ENCODE data around the gene OST4. TPM values are rescaled to one million over a fixed set of nuclear protein-coding genes. Genes with fewer than 3 reads are reported as not detected.

Gene OST4
- total and polyA plus RNA-seq, 12 donors: 174 to 617 (median 402) TPM

- TF ChIP-seq POLR2A (IDR thresholded peaks at IDR 0.05): peak; percentile 60 to 87
- TF ChIP-seq CTCF (IDR thresholded peaks at IDR 0.05): peak; percentile 49 to 99 (median 76)
- Histone ChIP-seq H3K27me3 (no peaks in the 10 kb centered on the region), H3K36me3 (replicated peaks in 1 of 2) (peaks cover 0 to 6% of the 10 kb centered on the region in 2 donors), H3K4me3 (peak overlapping the region in 3 of 4 donors; percentile 23 to 62 (median 39)), H3K9me3 (replicated peaks in 1 of 3) (no peaks in the 10 kb centered on the region), H3K27ac (peak overlapping the region; percentile 57 to 94 (median 92)), H3K4me1 (replicated peaks in 1 of 2) (peaks cover 19 to 36% of the 10 kb centered on the region in 2 donors)
- peak; percentile 91 to 97 (median 94) for DNase-seq
- 0 to 1% (median 1%) methylated on average over 23 to 81 of the region's 81 CpGs; no CpG with 5 or more reads in 1 of the 4 donors for WGBS, 4 donors
- intact Hi-C loops (cut with DNase I): loop anchor here (10.0 kb wide), 2 partner anchors 51 to 121 kb away; partner anchors contain the start of gene TMEM214 (in 1 of the 2)
Observed at GRCh38 chr2:27086090-27086723, 14.8 kb upstream of the OST4 start.

- peak; percentile 78 to 90 (median 84) for DNase-seq
- 1 to 8% (median 3%) methylated on average over 24 to 38 of the region's 38 CpGs; no CpG with 5 or more reads in 1 of the 4 donors for WGBS, 4 donors
- TF ChIP-seq POLR2A (IDR thresholded peaks at IDR 0.05) (peak in 1 of 2 donors; percentile 59), CTCF (IDR thresholded peaks at IDR 0.05) (peak in 4 of 6 experiments; percentile 21 to 46 (median 37))
- intact Hi-C loops (cut with DNase I): loop anchor here (10.0 kb wide), 2 partner anchors 51 to 121 kb away; partner anchors contain the start of gene TMEM214 (in 1 of the 2)
- Histone ChIP-seq H3K4me1 (replicated peaks in 1 of 2) (peaks cover 19 to 36% of the 10 kb centered on the region in 2 donors), H3K36me3 (replicated peaks in 1 of 2) (peaks cover 0 to 6% of the 10 kb centered on the region in 2 donors), H3K4me3 (peak overlapping the region in 2 of 4 donors; percentile 39 to 62), H3K9me3 (replicated peaks in 1 of 3) (no peaks in the 10 kb centered on the region), H3K27me3 (no peaks in the 10 kb centered on the region), H3K27ac (peak overlapping the region; percentile 57 to 94 (median 92))
Observed at GRCh38 chr2:27085673-27086089, 14.2 kb upstream of the OST4 start.

- Histone ChIP-seq H3K27ac (peak overlapping the region in 3 of 5 donors; percentile 88 to 94 (median 92)), H3K4me3 (peak overlapping the region in 2 of 4 donors; percentile 39 to 62), H3K4me1 (replicated peaks in 1 of 2) (peaks cover 19 to 36% of the 10 kb centered on the region in 2 donors), H3K36me3 (replicated peaks in 1 of 2) (peaks cover 0 to 6% of the 10 kb centered on the region in 2 donors), H3K9me3 (replicated peaks in 1 of 3) (no peaks in the 10 kb centered on the region), H3K27me3 (no peaks in the 10 kb centered on the region)
- TF ChIP-seq POLR2A (IDR thresholded peaks at IDR 0.05): no peak
- peak in 2 of 6 experiments; percentile 19 to 41 for TF ChIP-seq CTCF (IDR thresholded peaks at IDR 0.05)
- intact Hi-C loops (cut with DNase I): loop anchor here (10.0 kb wide), 2 partner anchors 50 to 120 kb away; partner anchors contain the start of gene TMEM214 (in 1 of the 2)
- 45 to 59% (median 53%) methylated on average over 7 to 10 of the region's 10 CpGs for WGBS, 4 donors
- no peak for DNase-seq
Observed at GRCh38 chr2:27085062-27085672, 13.7 kb upstream of the OST4 start.

Data from adrenal gland (tissue), 12 donors.